T47D (cell line): ENCODE measurements around the gene SMKR1.
"Not testable (repeated sequence)": the region's sequence is repeated elsewhere in the genome, so short reads cannot be mapped to it uniquely, and the experiment has no call there.

Experiments
- DNase-seq, 2 experiments: peaks; one replicate each; pipeline versions ENCODE4 v3.0.0 to v3.0.0-alpha.2; 2011 to 2012; ENCODE audit warnings: low read depth in 1 of 2, low spot score in 1 of 2
- JUND ChIP-seq: IDR thresholded peaks from 2 replicates; pipeline ENCODE4 v1.6.1; 2012; ENCODE audit warnings: low read depth
- in situ Hi-C: cut with HindIII; loops from 2 replicates; pipeline ENCODE4 v1.10.0; 2016; ENCODE audit warnings: low sequenced_read_pairs, low pct_unique_long_range_greater_than_20kb

SMKR1 gene

GRCh38 chr7:129468547-129468946, 33.8 kb upstream of the SMKR1 start:
- in situ Hi-C loops: no loop called here
- TF ChIP-seq JUND: no peak
- no peak for DNase-seq

GRCh38 chr7:129469930-129470329, 32.4 kb upstream of the SMKR1 start:
- in situ Hi-C loops: no loop called here
- no peak for TF ChIP-seq JUND

GRCh38 chr7:129470411-129470810, 31.9 kb upstream of the SMKR1 start:
- no peak for DNase-seq
- in situ Hi-C loops: no loop called here
- TF ChIP-seq JUND: no peak

More at GRCh38 chr7:129469930-129470329, 32.4 kb upstream of the SMKR1 start:
- no peak for DNase-seq

GRCh38 chr7:129471402-129471827, 30.9 kb upstream of the SMKR1 start:
- in situ Hi-C loops: no loop called here
- DNase-seq: no peak
- TF ChIP-seq JUND: no peak

GRCh38 chr7:129475931-129476330, 26.4 kb upstream of the SMKR1 start:
- DNase-seq, in situ Hi-C loops: not testable (repeated sequence)

GRCh38 chr7:129476398-129476797, 25.9 kb upstream of the SMKR1 start:
- DNase-seq, in situ Hi-C loops: not testable (repeated sequence)

GRCh38 chr7:129479831-129480230, 22.5 kb upstream of the SMKR1 start:
- in situ Hi-C loops: no loop called here
- DNase-seq: no peak
- no peak for TF ChIP-seq JUND

- TF ChIP-seq JUND: no peak
- in situ Hi-C loops: no loop called here
- no peak for DNase-seq
Observed at GRCh38 chr7:129480674-129481363, 21.5 kb upstream of the SMKR1 start.

GRCh38 chr7:129481376-129481775, 21.0 kb upstream of the SMKR1 start:
- DNase-seq, in situ Hi-C loops: not testable (repeated sequence)

GRCh38 chr7:129482781-129483180, 19.6 kb upstream of the SMKR1 start:
- TF ChIP-seq JUND: no peak
- DNase-seq: no peak
- in situ Hi-C loops: no loop called here

GRCh38 chr7:129489491-129489890, 12.8 kb upstream of the SMKR1 start:
- TF ChIP-seq JUND: no peak
- in situ Hi-C loops: no loop called here

GRCh38 chr7:129492391-129492790, 9.9 kb upstream of the SMKR1 start:
- in situ Hi-C loops: no loop called here
- DNase-seq: no peak
- no peak for TF ChIP-seq JUND

More at GRCh38 chr7:129489491-129489890, 12.8 kb upstream of the SMKR1 start:
- no peak for DNase-seq

GRCh38 chr7:129493555-129493954, 8.8 kb upstream of the SMKR1 start:
- no peak for DNase-seq
- no peak for TF ChIP-seq JUND
- in situ Hi-C loops: no loop called here

GRCh38 chr7:129494041-129494440, 8.3 kb upstream of the SMKR1 start:
- no peak for DNase-seq
- in situ Hi-C loops: no loop called here
- TF ChIP-seq JUND: no peak
